NOMO-1 (cell line): ENCODE results near the gene PEG3.
"Not testable (repeated sequence)": the region's sequence is repeated elsewhere in the genome, so short reads cannot be mapped to it uniquely, and the experiment has no call there.

ENCODE experiments used
- DNase-seq, 2 experiments: peaks; one replicate each; lab custom pipeline; 2025; ENCODE audit not compliant: unreplicated experiment in 2 of 2; lab: John Stamatoyannopoulos, UW

Gene PEG3

DNA sequence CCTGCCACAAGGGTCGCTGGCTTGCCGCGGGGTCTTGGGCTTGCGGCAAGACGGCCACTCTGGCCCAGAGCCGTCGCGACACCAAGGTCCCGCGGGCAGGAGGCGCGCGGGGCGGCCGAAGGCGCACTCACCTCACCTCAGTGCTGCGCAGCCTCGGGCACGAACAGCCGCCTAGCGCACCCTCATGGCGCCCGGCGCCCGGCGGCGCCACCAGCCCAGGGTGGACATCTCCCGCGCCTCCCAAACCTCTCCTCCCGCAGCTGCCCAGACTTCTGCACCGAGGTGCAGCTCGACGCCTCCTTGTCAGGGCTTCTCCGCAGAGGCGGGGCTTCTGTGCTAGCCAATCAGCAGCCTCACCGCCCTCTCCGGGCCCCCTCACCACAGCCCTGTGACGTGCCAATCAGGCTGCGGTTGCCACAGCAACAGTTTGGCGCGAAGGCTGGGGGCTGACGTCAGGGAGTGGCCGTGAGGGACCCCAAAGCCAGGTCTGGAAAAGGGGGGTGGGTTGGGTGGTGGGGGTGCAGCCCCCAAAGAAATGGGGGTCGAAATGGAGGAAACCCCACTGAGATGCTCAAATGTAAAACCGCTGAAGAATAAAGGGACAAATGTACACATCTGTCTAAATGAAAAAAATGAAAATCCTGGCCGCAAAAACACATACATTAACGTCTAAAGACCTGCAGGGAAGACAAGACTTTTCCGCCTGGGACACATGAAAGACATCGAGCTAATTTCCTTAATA, at the start of gene PEG3, which contains the start of gene ZIM2:
TSS of gene PEG3 (minus strand) at position 276 of the 742 bp plus-strand sequence. CDS start 16,071 bp downstream, outside the sequence.
TSS of gene ZIM2 (minus strand) at position 276 of the 742 bp plus-strand sequence. CDS start 16,449 bp downstream, outside the sequence.
- no peak for DNase-seq

DNA sequence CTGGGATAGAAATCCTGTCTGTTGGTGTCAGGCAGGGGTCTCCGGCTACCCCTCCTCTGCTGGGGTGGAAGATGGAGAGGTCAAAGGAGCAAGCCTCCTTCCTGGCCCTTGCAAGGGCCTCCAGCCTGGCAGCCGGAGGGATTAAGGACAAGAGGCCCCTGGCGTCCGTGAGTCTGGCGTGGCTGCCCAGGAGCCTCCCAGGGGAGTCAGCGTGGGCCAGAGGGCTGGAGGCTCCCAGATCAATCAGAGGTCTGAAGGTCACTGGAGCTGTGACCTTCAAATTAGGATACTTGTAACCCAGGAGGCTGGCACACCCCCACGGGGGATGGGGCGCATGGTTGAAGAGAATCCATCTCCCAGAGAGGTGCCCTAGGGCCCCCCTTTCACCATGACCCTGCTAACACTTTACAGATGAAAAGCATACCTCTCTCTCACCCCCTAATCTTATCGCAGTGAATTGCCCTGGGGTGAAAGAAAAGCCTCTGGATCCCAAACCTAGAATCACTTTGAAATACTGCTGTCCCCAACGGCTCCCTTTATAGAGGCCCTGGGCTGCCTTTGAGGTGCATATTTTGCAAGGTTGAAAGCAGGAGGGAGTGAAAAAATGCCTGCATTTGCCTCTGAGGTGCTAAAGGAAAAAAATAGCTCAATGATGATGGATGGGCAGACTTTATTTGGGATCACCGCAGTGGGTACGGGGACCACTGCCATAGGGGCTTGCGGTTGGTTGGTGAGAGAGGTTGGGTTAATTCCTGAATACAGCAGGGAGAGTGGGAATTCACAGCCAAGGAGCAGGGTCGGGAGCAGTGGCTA, 44.9 kb upstream of the PEG3 start:
- DNase-seq: no peak

DNA sequence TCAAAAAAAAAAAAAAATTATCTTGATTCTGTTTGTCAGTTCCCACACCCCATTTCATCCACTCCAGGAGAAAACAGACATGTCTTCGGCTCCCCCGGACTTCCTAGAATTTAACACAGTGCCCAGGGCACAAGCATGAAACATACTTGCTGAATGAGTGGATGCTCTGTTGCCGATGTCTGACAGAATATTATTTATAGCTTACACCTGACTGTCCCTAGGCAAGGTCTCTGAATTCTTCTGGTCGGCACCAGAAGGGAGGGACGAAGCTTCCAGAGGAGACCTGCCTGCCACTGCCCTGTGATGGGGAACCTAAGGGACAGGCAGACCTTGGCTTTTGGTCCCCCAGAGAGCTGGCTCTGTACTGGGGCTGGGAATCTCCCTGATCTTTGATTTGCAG, 43.9 kb upstream of the PEG3 start:
- DNase-seq: no peak

DNA sequence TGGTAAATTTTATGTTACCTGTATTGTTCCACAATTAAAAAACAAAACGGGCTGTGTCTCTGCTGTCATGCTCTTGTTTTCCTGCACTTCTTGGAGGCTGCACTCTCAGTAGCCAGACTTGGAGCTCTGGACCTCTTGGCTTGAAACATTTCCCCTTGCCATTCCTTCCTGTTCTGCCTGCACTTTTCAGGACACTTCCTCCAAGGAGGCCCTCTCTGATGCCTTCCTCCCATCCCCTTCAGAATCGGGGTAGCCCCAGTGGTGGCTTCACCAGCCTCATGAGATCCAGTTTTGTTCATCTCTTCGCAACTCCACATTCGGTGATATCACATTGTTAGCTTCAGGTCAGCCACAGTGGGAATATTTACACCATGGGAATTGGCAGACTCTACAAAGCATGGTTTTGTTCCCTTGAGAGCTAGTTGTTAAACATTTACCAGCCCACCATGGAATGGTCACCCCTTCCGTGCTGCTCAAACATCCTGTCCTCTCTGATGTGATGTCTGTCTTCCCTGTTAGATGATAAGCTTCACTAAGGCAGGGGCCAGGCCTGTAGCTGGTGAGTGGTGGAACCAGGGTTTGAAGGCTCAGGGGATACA, 40.2 kb upstream of the PEG3 start:
- no peak for DNase-seq

DNA sequence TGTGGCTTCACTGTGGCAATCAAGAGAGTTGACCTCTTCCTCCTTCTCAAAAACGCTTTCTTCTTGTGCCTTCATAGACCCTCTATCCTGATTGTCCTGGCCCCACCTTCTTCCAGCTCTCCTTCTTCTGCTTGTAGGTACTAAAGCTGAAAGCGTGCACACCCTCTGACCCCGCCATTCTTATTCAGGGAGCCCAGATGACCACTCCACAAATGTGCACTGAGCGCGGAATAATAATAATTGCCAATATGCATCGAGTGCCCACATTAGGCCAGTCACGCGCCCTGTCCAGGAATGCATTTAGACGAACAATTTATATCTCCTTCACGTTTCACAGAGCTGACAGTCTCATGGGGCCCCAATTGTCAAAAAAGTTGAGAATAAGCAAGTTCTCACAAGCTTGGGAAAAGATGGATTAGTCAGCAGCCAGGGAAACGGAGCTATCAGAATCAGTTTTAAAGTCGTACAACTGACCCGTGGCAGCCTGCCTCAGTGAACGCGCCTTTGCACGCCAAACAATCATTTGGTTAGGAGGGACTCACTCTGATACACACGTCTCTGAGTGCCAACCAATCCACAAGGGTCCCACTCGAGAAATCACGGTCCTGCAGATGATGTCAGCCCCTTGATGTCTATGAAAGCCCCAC, 36.7 kb upstream of the PEG3 start:
- DNase-seq: no peak

DNA sequence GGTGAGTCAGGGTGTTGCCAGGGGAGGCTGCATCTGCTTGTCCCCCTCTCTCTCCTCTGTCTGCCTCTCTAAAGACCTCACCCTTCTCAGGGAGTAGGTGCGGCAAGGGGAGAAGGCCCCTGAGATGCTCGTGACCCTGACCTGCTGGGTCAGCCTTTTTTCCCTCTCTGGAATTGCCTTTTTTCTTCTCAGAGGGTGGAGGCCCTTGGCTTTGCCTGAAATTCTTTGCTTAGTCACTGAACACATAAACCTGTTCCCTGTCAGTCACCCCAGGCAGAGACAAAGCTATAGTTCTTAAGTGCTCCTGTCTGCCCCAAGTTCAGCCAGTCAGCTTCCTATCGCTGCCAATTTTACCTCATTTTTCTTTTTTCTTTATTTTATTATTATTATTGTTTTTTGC, 35.2 kb upstream of the PEG3 start:
- DNase-seq: no peak

DNA sequence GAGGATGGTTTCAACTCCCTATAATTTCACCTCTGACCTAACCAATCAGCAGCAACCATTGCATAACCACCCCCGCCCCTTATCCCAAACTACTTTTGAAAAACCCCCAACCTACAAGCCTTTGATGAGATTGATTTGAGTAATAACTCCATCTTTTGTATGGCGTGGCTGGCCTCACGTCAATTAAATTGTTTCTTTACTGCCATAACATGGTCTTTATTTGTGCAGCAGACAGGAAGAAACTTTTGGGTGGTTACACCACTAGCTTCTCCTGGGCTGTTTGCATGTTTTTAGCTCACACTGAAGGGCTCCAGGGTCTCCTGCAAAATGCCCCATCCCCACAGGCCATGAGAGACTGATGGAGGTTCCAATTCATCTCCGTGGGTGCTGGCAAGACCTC, 34.0 kb upstream of the PEG3 start:
- DNase-seq: no peak

DNA sequence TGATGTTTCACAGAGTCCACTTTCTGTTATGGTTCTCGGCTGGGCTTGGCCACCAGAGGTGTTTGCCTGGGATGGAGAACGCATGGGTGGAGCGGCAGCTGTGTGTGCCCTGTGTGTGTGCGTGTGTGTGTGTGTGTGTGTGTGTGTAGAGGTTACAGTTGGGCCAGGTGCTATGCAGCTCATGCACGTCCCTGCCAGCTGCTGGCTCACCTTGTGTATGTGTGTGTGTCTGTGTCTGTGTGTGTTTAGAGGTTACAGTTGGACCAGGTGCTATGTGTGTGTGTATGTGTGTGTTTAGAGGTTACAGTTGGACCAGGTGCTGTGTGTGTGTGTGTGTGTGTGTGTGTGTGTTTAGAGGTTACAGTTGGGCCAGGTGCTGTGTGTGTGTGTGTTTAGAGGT, 33.0 kb upstream of the PEG3 start:
- no peak for DNase-seq

DNA sequence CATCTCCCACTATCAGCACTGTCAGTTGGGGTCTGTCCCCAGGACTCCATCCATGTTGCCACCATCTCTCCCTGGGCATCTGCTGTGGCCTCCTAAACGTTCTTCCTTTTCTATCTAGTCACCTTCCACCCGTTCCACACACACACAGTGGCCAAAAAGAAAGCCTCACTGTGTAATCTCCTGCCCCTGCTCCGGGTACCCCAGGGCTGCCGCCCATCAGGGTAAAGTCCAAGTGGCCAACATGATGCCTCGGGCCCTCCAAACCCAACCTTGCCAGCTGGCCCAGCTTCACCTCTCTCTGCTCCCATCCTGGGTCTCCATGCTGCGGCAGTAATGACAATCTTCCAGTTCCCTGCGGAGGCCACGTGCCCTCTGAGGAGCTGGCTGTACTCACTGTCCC, 29.4 kb upstream of the PEG3 start:
- DNase-seq: no peak

DNA sequence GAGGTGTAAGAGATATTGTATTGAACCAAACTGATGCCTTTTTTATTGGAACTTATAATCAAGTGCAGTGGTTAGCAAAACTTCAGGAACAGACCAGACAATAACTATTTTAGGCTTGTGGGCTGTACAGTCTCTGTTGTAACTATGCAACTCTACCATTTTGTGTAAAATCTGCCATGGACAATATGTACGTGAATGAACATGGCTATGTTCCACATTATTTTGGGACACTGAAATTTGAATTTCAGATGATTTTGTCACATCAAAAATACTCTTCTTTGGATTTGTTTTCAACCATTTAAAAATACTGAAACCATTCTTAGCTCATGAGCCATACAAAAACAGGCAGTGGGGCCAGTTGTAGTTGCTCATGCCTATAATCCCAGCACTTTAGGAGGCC, 27.9 kb upstream of the PEG3 start:
- DNase-seq: no peak

DNA sequence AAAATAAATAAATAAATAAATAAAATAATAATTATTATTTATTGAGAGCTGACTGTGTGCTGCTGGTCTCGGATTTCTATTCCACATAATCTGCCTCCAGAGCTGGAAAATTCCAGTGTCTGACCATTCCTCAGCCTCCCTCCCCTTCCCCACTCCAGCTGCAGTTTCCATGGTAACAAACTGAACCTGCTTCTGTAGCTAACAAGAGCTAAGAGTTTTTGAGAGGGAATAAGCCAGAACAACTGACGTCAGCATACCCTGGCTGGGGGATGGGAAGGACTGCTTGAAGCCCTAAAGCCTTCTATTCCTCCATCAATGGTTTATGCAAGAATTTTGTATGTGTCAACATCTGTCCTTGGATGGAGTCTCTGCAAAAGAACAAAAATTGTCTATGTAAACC, 26.0 kb upstream of the PEG3 start:
- no peak for DNase-seq

DNA sequence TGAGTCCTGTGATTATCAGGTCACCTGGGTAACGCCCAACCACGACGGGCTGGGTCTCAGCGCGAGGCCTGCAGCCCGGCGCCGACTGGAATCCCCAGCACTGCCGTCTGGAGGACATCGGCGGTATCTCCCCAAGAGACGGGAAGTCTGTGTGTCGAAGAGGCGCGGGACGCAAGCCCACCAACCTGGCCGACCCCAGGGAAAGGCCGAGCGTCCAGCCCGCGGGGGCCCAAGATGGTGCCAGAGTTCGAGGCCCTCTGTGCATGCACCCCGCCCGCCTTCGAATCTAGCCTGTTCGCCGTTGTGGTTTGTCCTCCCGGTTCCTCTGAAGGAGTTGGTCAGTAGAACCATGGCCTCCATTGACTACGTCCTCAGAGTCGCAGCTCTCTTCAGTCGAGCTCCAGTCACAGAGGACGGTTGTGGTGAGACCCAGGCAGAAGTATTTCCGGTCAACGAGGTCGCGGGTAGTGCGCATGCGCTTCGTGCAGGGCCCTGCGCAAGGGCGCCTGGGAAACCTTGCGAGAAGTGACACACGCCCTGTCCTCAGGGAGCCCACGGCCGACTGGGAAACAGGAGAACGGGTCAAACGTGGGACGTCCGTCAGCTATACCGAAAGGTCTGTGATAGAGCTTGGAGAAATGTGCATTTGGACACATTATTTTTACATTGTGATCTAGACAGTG, 24.1 kb upstream of the PEG3 start:
- DNase-seq: no peak

DNA sequence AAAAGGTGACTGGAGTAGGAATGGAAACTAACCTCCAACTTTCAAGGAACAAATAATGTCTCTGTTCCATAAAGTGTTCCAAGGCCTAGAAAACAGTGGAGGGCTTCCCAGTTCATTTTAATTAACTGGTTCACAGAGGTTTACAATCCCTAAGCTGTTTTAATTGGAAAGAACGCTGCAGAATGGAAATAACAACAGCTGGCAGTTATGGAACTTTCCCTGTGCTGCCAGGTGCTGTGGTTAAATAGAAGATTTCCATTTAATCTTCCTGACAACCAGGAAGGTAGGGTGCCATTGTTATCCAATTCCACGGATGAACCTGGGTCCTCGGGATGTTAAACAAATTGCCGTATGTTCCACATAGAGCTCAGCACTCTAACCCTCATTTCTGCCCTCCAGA, 22.2 kb upstream of the PEG3 start:
- no peak for DNase-seq

DNA sequence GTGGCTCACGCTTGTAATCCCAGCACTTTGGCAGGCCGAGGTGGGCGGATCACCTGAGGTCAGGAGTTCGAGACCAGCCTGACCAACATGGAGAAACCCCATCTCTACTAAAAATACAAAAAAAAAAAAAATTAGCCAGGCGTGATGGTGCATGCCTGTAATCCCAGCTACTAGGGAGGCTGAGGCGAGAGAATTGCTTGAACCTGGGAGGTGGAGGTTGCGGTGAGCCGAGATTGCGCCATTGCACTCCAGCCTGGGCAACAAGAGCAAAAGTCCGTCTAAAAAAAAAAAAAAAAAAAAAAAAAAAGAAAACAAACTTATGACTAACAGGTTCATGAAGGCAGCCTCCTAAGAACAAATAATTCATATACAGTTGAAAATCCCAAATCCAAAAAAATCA, 19.9 kb upstream of the PEG3 start:
- DNase-seq: not testable (repeated sequence)

DNA sequence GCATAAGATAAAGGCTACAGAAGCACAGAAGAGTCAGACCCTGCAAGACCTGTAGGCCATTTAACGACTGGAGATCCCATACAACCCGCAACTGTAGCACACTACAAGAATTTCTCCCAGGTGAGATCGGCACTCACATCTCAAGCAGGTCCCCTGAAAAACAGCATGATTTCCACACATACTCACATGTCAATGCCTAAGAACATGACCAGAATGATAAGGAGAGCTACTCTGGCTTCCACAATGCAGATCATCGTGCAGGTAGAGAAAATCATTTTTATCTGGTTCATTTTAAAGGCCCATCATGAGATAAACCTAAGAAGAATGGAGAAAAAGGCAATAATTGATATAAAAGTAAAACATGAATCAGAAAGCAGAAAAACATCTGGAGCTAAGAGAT, 17.5 kb upstream of the PEG3 start:
- no peak for DNase-seq

DNA sequence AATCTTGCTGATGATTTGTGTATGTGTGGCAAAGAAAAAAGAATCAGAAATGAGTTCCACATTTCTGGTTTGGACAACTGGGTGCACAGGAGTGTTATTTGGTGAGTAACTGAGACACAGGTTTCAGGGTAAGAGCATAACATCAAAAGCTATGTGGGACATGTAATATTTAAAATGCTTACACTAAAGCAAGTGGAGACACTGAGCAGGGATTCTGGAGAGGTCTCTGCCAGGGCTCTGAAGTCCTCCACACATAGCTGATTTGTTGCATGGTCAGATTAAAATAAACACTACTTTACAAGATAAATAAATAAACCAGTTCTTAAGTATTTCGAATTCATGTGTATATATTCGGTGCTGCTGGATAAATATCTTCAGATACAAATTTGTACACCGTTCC, 16.3 kb upstream of the PEG3 start:
- DNase-seq: no peak

DNA sequence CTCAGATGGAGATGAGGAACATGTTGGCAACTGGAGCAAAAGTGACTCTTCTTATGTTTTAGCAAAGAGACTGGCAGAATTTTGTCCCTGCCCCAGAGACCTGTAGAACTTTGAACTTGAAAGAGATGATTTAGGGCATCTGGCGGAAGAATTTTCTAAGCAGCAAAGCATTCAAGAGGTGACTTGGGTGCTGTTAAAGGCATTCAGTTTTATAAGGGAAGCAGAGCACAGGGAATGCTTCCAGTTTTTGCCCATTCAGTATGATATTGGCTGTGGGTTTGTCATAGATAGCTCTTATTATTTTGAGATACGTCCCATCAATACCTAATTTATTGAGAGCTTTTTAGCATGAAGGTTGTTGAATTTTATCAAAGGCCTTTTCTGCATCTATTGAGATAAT, 11.8 kb upstream of the PEG3 start:
- not testable (repeated sequence) for DNase-seq

DNA sequence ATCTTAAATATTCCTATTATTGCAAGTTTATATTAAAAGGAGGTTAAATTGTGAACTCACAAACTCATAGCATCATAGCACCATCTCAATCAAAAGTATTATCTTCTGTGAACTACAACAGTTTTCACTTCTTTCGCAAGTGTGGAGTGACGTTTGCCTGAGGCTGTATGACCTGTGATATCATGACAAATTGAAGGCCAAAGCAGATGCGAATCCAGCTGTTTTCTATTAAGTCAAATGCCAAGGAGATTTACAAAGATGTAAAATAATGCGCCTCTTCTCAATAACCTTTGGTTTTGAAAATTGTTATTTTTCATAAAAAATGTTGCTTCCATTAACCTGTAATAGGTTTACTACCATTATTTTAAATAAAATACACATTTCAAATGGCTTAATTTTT, 7.6 kb upstream of the PEG3 start:
- no peak for DNase-seq

DNA sequence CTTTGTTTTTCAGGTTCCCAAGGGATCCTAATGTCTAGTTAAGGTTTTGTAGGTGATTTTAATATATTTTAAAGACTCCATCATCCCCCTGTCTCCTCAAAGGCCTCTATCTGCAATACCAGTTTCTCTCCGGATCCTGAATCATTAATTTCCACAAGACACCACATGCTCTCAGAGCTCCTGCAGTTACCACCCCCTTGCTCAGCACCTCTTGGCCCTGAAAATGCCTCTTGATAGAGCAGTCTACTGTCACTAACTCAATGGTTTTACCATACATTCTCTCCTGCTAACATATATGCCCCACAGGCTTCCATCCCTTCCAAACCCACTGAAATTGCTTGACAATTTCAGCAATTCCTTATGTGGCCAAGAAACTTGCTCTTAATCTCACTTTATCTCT, 1.9 kb upstream of the PEG3 start:
- DNase-seq: no peak

DNA sequence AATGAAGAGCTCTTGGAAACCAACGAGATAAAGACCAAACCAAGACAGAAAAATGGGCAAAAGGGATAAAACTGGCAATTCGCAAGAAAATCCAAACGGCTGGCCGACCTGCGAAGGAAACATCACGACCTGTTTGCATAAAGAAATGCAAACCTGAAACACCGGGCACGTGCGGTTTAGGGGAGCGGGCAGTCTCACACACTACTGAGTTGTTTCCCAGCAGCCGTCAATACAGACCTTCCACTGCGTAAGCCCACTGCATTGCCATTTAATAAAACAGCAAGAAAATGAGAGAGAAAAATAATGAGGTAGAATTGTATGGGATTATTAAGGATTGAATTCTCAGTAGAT, 642 bp upstream of the PEG3 start:
- no peak for DNase-seq
